Measurements from ENCODE around the gene KCNQ1.

The KCNQ1 gene

DNA sequence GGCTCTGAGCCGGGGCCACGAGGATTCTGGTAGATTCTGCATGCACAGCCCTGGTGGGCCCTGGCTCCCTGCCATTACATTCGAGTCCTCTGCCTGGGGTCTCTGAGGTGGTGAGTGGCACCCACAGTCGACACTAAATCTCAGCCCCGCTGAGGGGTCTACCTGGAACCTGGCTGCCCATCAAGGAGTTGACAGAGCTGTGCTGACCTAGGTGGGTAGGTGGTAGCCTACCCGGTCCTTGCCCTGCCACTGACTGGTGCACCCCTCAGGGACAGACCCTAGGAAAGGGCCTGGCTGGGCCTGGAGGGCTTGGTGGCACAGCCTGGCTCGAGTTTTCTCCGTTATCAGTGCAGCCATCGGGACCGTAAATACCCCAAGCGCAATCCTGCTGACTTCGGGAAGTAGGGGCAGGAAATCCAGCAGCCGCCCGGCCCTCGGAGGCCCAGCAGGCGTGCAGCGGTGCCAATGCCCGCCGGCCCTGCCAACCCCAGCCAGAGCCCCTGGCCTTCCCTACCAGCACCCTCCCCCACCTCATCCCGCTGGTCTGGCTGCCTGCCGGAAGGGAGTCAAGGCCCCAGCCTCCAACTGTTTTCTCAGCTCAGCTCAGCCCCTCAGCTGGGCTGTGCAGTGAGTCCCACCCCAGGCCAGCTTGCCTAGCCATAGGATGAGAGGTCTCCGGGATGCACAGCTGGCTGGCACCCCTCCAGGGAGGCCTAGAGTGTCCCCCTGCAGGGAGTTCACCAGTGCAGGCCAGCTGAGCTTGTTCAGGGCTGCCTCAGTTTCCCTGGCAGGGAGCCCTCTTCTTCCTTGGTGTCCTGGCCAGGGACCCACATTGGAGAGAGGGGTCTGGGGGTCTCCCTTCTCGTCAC lies 335.4 kb downstream of the KCNQ1 start:
- no peak for DNase-seq (ENCODE audit: low spot score)

DNA sequence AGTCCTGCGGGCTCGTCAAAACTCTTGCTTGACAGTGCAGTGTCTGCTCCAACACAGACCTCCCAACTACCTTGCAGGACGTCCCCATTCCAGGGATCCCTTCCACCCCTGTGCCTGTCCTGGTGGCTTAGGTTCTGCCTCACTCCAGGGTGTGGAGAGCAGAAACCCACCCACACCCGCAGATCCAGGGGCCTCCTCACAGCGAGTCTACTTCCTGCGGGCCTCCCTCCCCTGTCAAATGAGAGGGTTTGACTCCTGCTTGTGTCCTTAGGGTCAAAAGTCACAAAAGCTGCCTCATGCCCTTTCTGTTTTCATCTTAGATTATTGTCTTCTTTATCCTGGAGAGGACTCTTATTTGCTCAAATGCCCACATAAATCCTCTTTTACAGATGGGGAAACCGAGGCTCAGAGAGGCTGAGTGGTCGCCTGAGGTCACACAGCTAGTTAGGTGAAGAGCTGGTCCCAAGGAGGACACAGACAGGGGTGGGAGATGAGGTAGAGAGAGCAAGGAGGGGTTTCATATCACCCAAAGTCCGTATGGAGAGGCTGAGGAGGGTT lies 336.1 kb downstream of the KCNQ1 start:
- no peak for DNase-seq (ENCODE audit: low spot score)

- DNase-seq (ENCODE audit: low spot score): no peak
Measured at GRCh38 chr11:2781408-2782274, 336.8 kb downstream of the KCNQ1 start.

DNA sequence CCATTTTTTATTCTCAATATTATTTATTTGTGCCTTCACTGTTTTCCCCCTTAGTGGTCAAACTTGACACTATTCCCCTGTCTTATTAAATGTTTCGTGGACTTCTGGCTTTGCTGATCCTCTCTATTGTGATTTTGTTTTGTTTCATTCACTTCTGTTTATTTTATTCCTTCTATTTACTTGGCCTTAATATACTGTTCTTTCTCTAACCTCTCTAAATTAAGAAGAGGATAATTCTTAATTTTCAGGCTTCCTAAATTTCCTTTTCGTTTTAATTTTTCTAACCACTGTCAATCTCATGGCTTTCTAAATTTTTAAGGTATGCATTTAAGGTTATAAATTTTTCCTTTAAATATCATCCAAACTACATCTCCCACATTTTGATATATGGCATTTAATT lies 338.0 kb downstream of the KCNQ1 start:
- no peak for DNase-seq (ENCODE audit: low spot score)

DNA sequence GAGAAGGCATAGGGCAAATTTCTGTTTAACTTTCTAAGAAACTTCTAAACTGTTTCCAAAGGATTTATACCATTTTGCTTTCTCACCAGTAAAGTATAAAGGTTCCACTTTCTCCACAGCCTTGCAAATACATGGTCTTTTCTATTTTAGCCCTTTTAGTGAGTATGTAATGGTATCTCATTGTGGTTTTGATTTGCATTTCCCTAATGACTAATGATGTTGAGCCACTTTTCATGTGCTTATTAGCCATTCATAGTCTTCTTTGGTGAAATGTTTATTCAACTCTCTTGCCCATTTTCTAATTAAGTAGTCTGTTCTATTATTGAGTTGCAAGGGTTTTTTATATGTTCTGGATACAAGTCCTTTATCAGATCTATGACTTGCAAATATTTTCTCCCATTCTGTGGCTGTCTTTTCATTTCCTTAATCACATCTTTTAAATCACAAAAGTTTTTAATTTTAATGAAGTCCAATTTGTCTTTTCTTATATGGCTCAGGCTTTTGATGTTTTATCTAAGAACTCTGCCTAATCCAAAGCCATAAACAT lies 338.8 kb downstream of the KCNQ1 start:
- DNase-seq (ENCODE audit: low spot score): no peak

DNA sequence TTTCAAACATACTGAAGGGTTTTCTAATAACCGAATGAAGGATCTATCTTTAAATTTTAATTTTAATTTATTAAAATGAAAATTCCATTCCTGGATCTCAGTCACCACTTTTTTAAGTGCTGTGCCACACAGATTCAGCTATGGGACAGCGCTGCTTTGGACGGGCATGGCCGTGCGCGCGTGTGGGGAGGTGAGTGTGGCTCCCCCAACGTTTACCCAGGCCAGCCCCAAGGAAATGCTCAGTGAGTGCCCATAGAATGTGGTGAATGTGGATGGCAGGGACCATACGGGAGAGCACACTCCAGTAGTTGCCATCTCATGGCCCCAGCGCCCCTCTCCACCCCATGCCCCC lies 343.0 kb downstream of the KCNQ1 start:
- DNase-seq (ENCODE audit: low spot score): no peak

DNA sequence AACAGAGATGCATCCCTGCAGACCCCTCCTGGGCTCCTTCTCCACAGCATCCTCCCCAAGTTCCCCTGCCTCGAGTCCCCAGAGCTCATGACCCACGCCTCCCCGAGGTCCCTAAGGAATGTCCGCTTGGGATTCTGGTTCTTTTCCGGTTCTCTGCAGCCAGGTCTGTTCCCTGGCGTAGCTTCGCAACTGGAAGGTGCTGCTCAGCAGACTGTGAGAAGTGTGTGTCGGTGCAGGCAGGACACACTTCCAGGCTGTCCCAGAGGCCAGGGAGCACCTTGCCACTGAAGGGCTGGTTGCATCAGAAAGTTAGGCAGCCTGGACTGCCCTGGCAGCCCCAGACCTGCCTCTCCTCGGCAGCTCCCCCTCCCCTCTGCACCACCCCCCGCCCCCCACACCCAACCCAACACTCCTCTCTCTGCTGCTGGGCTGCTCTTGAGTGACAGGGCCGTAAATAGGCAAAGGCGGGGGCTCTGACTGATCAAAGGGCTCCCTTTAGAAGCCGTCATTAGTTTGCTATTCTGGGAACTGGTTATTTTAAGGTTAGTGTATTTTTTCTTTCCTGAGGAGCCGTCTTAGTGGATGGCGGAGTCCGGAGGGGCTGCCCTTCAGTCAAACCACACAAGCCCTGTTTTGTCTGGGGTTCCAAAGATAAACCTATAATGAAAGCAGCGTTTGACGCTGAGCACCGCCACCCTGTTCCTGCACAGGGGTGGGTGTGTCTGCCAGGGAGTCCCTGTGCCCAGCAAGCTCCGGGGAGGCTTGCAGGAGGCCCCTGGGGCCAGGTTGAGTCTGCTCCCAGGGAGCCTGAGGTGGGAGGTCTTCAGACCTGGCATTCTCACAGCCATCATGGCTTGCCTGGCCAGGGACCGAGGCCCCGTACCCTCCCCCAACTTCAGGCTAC lies 343.6 kb downstream of the KCNQ1 start:
- no peak for DNase-seq (ENCODE audit: low spot score)

- no peak for DNase-seq (ENCODE audit: low spot score)
Measured at GRCh38 chr11:2789331-2789730, 344.5 kb downstream of the KCNQ1 start.

GRCh38 chr11:2789791-2790567 lies 345.2 kb downstream of the KCNQ1 start:
- no peak for DNase-seq (ENCODE audit: low spot score)

DNA sequence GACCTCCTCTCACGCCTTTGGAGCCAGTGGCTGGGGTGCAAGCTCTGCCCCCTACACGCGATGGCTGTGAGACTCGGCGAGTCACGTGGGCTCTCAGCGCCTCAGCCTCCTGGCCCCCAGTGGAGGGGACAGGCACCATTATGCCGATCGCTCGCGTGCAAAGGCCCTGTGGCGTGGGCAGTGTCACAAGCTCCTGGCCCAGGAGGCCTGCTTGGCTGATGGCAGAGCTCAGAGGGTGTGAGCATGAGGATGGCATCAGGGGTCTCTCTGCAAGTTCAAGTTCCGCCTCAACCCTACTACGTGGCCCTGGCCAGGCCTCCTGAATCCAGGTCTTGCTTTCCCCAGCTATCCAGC lies 345.7 kb downstream of the KCNQ1 start:
- DNase-seq (ENCODE audit: low spot score): no peak

DNA sequence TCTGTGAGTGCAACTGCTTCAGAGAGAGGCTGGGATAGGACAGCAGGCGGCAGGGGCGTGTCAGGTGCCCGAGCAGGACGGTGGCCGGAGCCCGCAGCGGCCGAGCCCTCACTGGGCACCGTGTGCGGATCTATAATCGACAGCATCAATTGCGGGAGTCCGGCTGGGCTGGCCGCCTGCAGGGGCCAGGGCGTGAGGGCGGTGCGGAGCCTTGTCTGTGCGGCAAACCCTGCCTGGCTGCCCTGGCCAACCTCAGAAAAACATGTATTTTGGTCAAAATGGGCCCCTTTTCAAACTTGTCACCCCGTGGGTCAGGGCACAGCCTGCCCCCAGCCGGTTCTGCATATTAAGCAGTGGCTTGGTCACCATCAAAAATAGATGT lies 346.3 kb downstream of the KCNQ1 start:
- DNase-seq (ENCODE audit: low spot score): no peak

GRCh38 chr11:2791521-2792380 lies 346.9 kb downstream of the KCNQ1 start:
- no peak for DNase-seq (ENCODE audit: low spot score)

DNA sequence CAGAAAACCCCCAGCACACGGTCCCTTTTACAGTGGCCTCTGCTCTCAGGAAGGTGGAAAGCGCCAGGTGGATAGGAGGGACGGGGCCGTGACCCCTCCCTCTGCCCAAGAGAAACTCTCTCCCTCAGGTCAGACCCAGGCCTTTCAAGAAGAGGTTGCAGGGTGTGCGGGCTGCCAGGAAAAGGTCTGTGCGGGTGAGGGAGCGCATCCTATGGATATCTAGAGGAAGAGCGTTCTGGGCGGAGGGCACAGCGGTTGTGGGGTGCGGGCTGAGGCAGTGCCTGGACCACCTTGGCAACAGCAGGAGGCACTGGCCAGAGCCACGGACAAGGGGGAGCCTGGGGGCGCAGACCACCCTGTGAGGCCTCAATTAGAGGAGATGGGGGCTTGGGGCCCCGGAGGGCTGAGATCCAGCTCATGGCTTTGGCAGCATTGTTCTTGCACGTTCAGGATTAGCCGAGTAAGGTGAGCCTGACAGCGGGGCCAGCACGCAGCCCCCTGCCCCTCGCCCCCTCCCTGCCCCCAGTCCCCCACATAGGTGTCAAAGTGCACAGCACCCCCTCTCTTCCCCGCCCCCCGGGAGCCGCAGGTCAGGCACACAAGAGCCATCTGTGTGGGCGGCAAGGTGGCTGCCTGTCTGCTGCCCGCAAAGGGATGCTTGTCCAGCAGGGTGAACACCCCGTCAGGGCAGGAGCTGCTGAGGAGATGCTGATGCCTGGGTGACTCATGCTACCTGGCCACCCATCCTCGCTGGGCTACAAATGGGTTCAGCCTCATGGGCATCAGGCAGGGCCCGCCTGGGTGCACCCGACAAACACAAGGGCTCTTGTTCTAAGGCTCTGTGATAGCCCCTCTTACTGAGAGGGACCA lies 347.8 kb downstream of the KCNQ1 start:
- no peak for DNase-seq (ENCODE audit: low spot score)

- DNase-seq (ENCODE audit: low spot score): no peak
Measured at GRCh38 chr11:2793701-2794045, 348.9 kb downstream of the KCNQ1 start.

- no peak for DNase-seq (ENCODE audit: low spot score)
Measured at GRCh38 chr11:2794046-2794967, 349.5 kb downstream of the KCNQ1 start.

DNA sequence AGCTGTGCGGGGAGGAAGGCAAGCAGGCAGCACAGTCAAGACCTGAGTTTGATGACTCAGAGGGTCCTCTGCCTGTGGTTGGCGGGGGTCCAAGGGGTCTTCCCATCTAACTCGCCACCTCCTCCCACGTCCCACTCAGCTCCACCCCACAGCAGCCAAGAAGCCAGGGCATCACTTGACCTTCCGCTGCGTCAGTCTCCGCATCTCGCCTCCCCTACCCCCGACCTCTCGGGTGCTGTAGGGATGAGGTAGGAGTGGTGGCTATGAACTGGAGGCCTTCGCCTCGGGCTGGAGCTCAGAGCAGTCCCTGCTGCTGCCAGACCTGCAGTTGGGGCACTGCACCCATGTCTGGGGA lies 350.1 kb downstream of the KCNQ1 start:
- DNase-seq (ENCODE audit: low spot score): no peak

- DNase-seq (ENCODE audit: low spot score): no peak
Measured at GRCh38 chr11:2795491-2795991, 350.7 kb downstream of the KCNQ1 start.

GRCh38 chr11:2796091-2796490 lies 351.3 kb downstream of the KCNQ1 start:
- no peak for DNase-seq (ENCODE audit: low spot score)

Measured in AG08395 (cell line).